Spinal cord (tissue), 10 donors: ENCODE measurements around the gene ARHGAP32. TPM values are rescaled to one million over a fixed set of nuclear protein-coding genes. Genes with fewer than 3 reads are reported as not detected.
"Not testable (repeated sequence)": the region's sequence is repeated elsewhere in the genome, so short reads cannot be mapped to it uniquely, and the experiment has no call there.

ENCODE experiments used
- DNase-seq, 6 donors: peaks; one replicate each; pipeline versions ENCODE4 v3.0.0 to v3.0.0-alpha.2; 2013 to 2015; ENCODE audit warnings: low spot score in 6 of 6, low read depth in 4 of 6
- H3K27ac ChIP-seq: one replicate; pipeline ENCODE4 v1.5.1; 2013; ENCODE audit warnings: low read depth, low read length, control low read depth
- H3K27me3 ChIP-seq: one replicate; pipeline ENCODE4 v1.6.1; 2013; ENCODE audit warnings: low read length; ENCODE audit not compliant: control insufficient read depth, insufficient read depth
- H3K36me3 ChIP-seq: one replicate; pipeline ENCODE4 v1.6.1; 2013; ENCODE audit warnings: low read length; ENCODE audit not compliant: control insufficient read depth, insufficient read depth
- H3K4me1 ChIP-seq: one replicate; pipeline ENCODE4 v1.6.1; 2013; ENCODE audit warnings: low read length; ENCODE audit not compliant: control insufficient read depth, insufficient read depth
- H3K4me3 ChIP-seq: one replicate; pipeline ENCODE4 v1.5.1; 2013; ENCODE audit warnings: low read depth, low read length, control low read depth
- H3K9me3 ChIP-seq: one replicate; pipeline ENCODE4 v1.6.1; 2013; ENCODE audit warnings: low read length; ENCODE audit not compliant: control insufficient read depth, insufficient read depth
- WGBS: methylation state at CpG from one replicate; pipeline ENCODE4 v1.1.5; 2013; ENCODE audit warnings: missing lambda C conversion rate; ENCODE audit not compliant: insufficient coverage; 5-methylcytosine and 5-hydroxymethylcytosine counted together
- polyA plus RNA-seq, 2 donors: library from polyadenylated mRNA; unstranded; fragments of 120-200 nt; gene quantifications; one replicate each; pipeline ENCODE4 v1.2.1, GENCODE V29; 2013; ENCODE audit not compliant: insufficient read length in 2 of 2
- total RNA-seq, 2 donors: library from RNA; depleted of rRNA in 1 of 2; stranded (reverse); fragments of 120-200 nt in 1 of 2; fragments of >200 nt in 1 of 2; gene quantifications; one replicate each; pipeline versions ENCODE4 v1.2.3 to v1.2.4, GENCODE V29; 2013 to 2014
- donor health status: healthy.

Gene ARHGAP32
- total and polyA plus RNA-seq, 4 donors, result 29.0 to 60.2 (median 35.2) TPM

GRCh38 chr11:129209891-129210830, 18.0 kb upstream of the ARHGAP32 start:
- WGBS, result 80% methylated on average over 1 of the region's 7 CpGs
- no peaks in the 10 kb centered on the region for H3K27me3 ChIP-seq
- no peak overlapping the region for H3K4me3 ChIP-seq
- no peaks in the 10 kb centered on the region for H3K4me1 ChIP-seq
- DNase-seq, result no peak
- H3K9me3 ChIP-seq, result no peaks in the 10 kb centered on the region
- H3K36me3 ChIP-seq, result no peaks in the 10 kb centered on the region
- H3K27ac ChIP-seq, result no peak overlapping the region

GRCh38 chr11:129208863-129209262, 16.7 kb upstream of the ARHGAP32 start:
- no peaks in the 10 kb centered on the region for H3K9me3 ChIP-seq
- no CpG with 5 or more reads among the region's 1 CpG for WGBS
- no peaks in the 10 kb centered on the region for H3K27me3 ChIP-seq
- no peaks in the 10 kb centered on the region for H3K36me3 ChIP-seq
- H3K4me1 ChIP-seq, result no peaks in the 10 kb centered on the region
- no peak for DNase-seq
- no peak overlapping the region for H3K4me3 ChIP-seq
- no peak overlapping the region for H3K27ac ChIP-seq

- 100% methylated on average over 1 of the region's 4 CpGs for WGBS
- no peaks in the 10 kb centered on the region for H3K36me3 ChIP-seq
- no peaks in the 10 kb centered on the region for H3K4me1 ChIP-seq
- no peak overlapping the region for H3K4me3 ChIP-seq
- no peak overlapping the region for H3K27ac ChIP-seq
- peaks cover 3% of the 10 kb centered on the region for H3K9me3 ChIP-seq
- no peaks in the 10 kb centered on the region for H3K27me3 ChIP-seq
- no peak for DNase-seq
Measured at GRCh38 chr11:129204150-129204838, 12.2 kb upstream of the ARHGAP32 start.

- WGBS, result 20% methylated on average over 1 of the region's 5 CpGs
- H3K9me3 ChIP-seq, result peaks cover 3% of the 10 kb centered on the region
- H3K4me3 ChIP-seq, result no peak overlapping the region
- no peak for DNase-seq
- H3K4me1 ChIP-seq, result no peaks in the 10 kb centered on the region
- no peaks in the 10 kb centered on the region for H3K27me3 ChIP-seq
- H3K36me3 ChIP-seq, result no peaks in the 10 kb centered on the region
- H3K27ac ChIP-seq, result no peak overlapping the region
Measured at GRCh38 chr11:129202646-129203045, 10.5 kb upstream of the ARHGAP32 start.

- no peak for DNase-seq
- Histone ChIP-seq H3K36me3 (no peaks in the 10 kb centered on the region), H3K4me1 (no peaks in the 10 kb centered on the region), H3K27ac (no peak overlapping the region), H3K9me3 (peaks cover 3% of the 10 kb centered on the region), H3K27me3 (no peaks in the 10 kb centered on the region), H3K4me3 (no peak overlapping the region)
- WGBS, result no CpG with 5 or more reads among the region's 6 CpGs
Measured at GRCh38 chr11:129195682-129196081, 3.6 kb upstream of the ARHGAP32 start.

GRCh38 chr11:129191649-129192048, 476 bp downstream of the ARHGAP32 start:
- H3K27ac ChIP-seq, result no peak overlapping the region
- WGBS, result no CpG with 5 or more reads among the region's 4 CpGs
- H3K9me3 ChIP-seq, result no peaks in the 10 kb centered on the region
- no peak for DNase-seq
- H3K4me1 ChIP-seq, result no peaks in the 10 kb centered on the region
- no peaks in the 10 kb centered on the region for H3K36me3 ChIP-seq
- H3K4me3 ChIP-seq, result no peak overlapping the region
- H3K27me3 ChIP-seq, result no peaks in the 10 kb centered on the region

GRCh38 chr11:129190087-129190486, 2.0 kb downstream of the ARHGAP32 start:
- Histone ChIP-seq H3K27ac (no peak overlapping the region), H3K4me3 (no peak overlapping the region), H3K9me3 (no peaks in the 10 kb centered on the region), H3K36me3 (no peaks in the 10 kb centered on the region), H3K4me1 (no peaks in the 10 kb centered on the region), H3K27me3 (no peaks in the 10 kb centered on the region)
- no peak for DNase-seq
- WGBS, result 71% methylated on average over 1 of the region's 4 CpGs

- H3K27me3 ChIP-seq, result no peaks in the 10 kb centered on the region
- no peaks in the 10 kb centered on the region for H3K9me3 ChIP-seq
- no CpG with 5 or more reads among the region's 1 CpG for WGBS
- no peaks in the 10 kb centered on the region for H3K36me3 ChIP-seq
- no peak overlapping the region for H3K4me3 ChIP-seq
- DNase-seq, result no peak
- no peaks in the 10 kb centered on the region for H3K4me1 ChIP-seq
- H3K27ac ChIP-seq, result no peak overlapping the region
Measured at GRCh38 chr11:129189646-129190045, 2.5 kb downstream of the ARHGAP32 start.

- WGBS, result no CpG with 5 or more reads among the region's 2 CpGs
Measured at GRCh38 chr11:129185082-129185481, 7.0 kb downstream of the ARHGAP32 start.

More at GRCh38 chr11:129185082-129185481, 7.0 kb downstream of the ARHGAP32 start:
- H3K4me1 ChIP-seq, H3K4me3 ChIP-seq, H3K36me3 ChIP-seq, H3K9me3 ChIP-seq, H3K27me3 ChIP-seq, DNase-seq, H3K27ac ChIP-seq: not testable (repeated sequence)
